GM19328 (cell line): ENCODE data around the gene AQP12A.
"Not testable (repeated sequence)": the region's sequence is repeated elsewhere in the genome, so short reads cannot be mapped to it uniquely, and the experiment has no call there.

Source experiments
- ATAC-seq: cut with Tn5 transposase; IDR thresholded peaks from one replicate; pipeline ENCODE4 v1.9.1; 2021; ENCODE audit warnings: mild to moderate bottlenecking, moderate library complexity; ENCODE audit not compliant: unreplicated experiment

The AQP12A gene

GRCh38 chr2:240687741-240688552 is 3.7 kb upstream of the AQP12A start:
- no peak for ATAC-seq

GRCh38 chr2:240688553-240688919 is 3.1 kb upstream of the AQP12A start:
- no peak for ATAC-seq

GRCh38 chr2:240689975-240690374 is 1.7 kb upstream of the AQP12A start:
- ATAC-seq, result no peak

GRCh38 chr2:240690421-240691074 is 1.1 kb upstream of the AQP12A start:
- not testable (repeated sequence) for ATAC-seq

GRCh38 chr2:240691075-240691427 is 615 bp upstream of the AQP12A start:
- ATAC-seq, result not testable (repeated sequence)

- ATAC-seq, result not testable (repeated sequence)
Measured at GRCh38 chr2:240692583-240693561, 1.2 kb downstream of the AQP12A start.

GRCh38 chr2:240694304-240694703 is 2.6 kb downstream of the AQP12A start:
- not testable (repeated sequence) for ATAC-seq

- ATAC-seq, result not testable (repeated sequence)
Measured at GRCh38 chr2:240695593-240695992, 3.9 kb downstream of the AQP12A start.

- not testable (repeated sequence) for ATAC-seq
Measured at GRCh38 chr2:240696469-240696868, 4.8 kb downstream of the AQP12A start.

- ATAC-seq, result not testable (repeated sequence)
Measured at GRCh38 chr2:240698852-240699561, 7.3 kb downstream of the AQP12A start.

GRCh38 chr2:240699835-240700234 is 8.2 kb downstream of the AQP12A start:
- ATAC-seq, result not testable (repeated sequence)

GRCh38 chr2:240700616-240701015 is 8.9 kb downstream of the AQP12A start:
- ATAC-seq, result not testable (repeated sequence)

- ATAC-seq, result no peak
Measured at GRCh38 chr2:240701091-240701735, 9.5 kb downstream of the AQP12A start.

- ATAC-seq, result no peak
Measured at GRCh38 chr2:240701736-240702639, 10.3 kb downstream of the AQP12A start.

- no peak for ATAC-seq
Measured at GRCh38 chr2:240702640-240703011, 11.0 kb downstream of the AQP12A start.

- ATAC-seq, result no peak
Measured at GRCh38 chr2:240703417-240704341, 12.0 kb downstream of the AQP12A start.

GRCh38 chr2:240704651-240705050 is 13.0 kb downstream of the AQP12A start:
- ATAC-seq, result no peak

- ATAC-seq, result no peak
Measured at GRCh38 chr2:240705204-240705791, 13.6 kb downstream of the AQP12A start.
